Osteoblast (primary cell): ENCODE results near the gene C17orf100. TPM values are rescaled to one million over a fixed set of nuclear protein-coding genes. Genes with fewer than 3 reads are reported as not detected.

Source experiments
- DNase-seq: peaks from one replicate; pipeline ENCODE4 v3.0.0; 2011; ENCODE audit warnings: low spot score, mixed read lengths; ENCODE audit not compliant: insufficient read length; ENCODE audit errors: missing footprints
- H2AFZ ChIP-seq: 2 replicates; pipeline ENCODE4 v1.6.0; 2011; ENCODE audit warnings: mild to moderate bottlenecking, low read length
- H3K27ac ChIP-seq: 2 replicates; pipeline ENCODE4 v1.5.1; 2011; ENCODE audit warnings: mild to moderate bottlenecking, low read depth, low read length, moderate library complexity
- H3K27me3 ChIP-seq: 2 replicates; pipeline ENCODE4 v1.6.0; 2012; ENCODE audit warnings: mild to moderate bottlenecking, control low read depth, inconsistent platforms, low read length, moderate library complexity; ENCODE audit not compliant: insufficient read depth
- H3K36me3 ChIP-seq: 2 replicates; pipeline ENCODE4 v1.5.1; 2011; ENCODE audit warnings: mild to moderate bottlenecking, low read length, control low read depth, moderate library complexity; ENCODE audit not compliant: insufficient read depth
- H3K4me1 ChIP-seq: 2 replicates; pipeline ENCODE4 v1.5.1; 2011; ENCODE audit warnings: mild to moderate bottlenecking, low read length, control low read depth, moderate library complexity; ENCODE audit not compliant: insufficient read depth
- H3K4me2 ChIP-seq: 2 replicates; pipeline ENCODE4 v1.6.0; 2011; ENCODE audit warnings: mild to moderate bottlenecking, low read length; ENCODE audit not compliant: insufficient read depth
- H3K4me3 ChIP-seq: fragments of 200-600 bp; sonication (generic); 3 replicates; pipeline ENCODE4 v1.5.1; 2012; ENCODE audit warnings: mild to moderate bottlenecking, low read length, inconsistent platforms; ENCODE audit not compliant: insufficient read depth
- H3K79me2 ChIP-seq: 2 replicates; pipeline ENCODE4 v1.6.0; 2012; ENCODE audit warnings: mild to moderate bottlenecking, low read length, control low read depth, inconsistent platforms; ENCODE audit not compliant: insufficient read depth
- H3K9me3 ChIP-seq: 2 replicates; pipeline ENCODE4 v1.5.1; 2011; ENCODE audit warnings: low read depth, low read length, control low read depth
- H4K20me1 ChIP-seq: 2 replicates; pipeline ENCODE4 v1.6.0; 2012; ENCODE audit warnings: mild to moderate bottlenecking, low read length, control low read depth; ENCODE audit not compliant: insufficient read depth
- CTCF ChIP-seq: IDR thresholded peaks from 2 replicates; pipeline ENCODE4 v1.5.1; 2011; ENCODE audit warnings: mild to moderate bottlenecking, low read depth, low read length, moderate library complexity; ENCODE audit errors: extremely low read depth
- total RNA-seq: library from RNA; depleted of rRNA; stranded (reverse); fragments of >200 nt; gene quantifications from 2 replicates; pipeline ENCODE4 v1.2.3, GENCODE V29; 2012

Gene C17orf100
- total RNA-seq, 1 donor, result 0.72 TPM

- no peak for TF ChIP-seq CTCF
- DNase-seq, result peak; percentile 95
- no peak overlapping the region for H2AFZ ChIP-seq
- H3K27ac ChIP-seq, result no peak overlapping the region
- H3K9me3 ChIP-seq, result no peaks in the 10 kb centered on the region
- peaks cover 2% of the 10 kb centered on the region for H4K20me1 ChIP-seq
- H3K4me3 ChIP-seq, result no peak overlapping the region
- no peaks in the 10 kb centered on the region for H3K79me2 ChIP-seq
- H3K4me2 ChIP-seq, result no peak overlapping the region
- no peaks in the 10 kb centered on the region for H3K36me3 ChIP-seq
- H3K27me3 ChIP-seq, result peaks cover 39% of the 10 kb centered on the region
- peaks cover 4% of the 10 kb centered on the region for H3K4me1 ChIP-seq
Measured at GRCh38 chr17:6677158-6677831, 25.7 kb downstream of the C17orf100 start.

- no peak overlapping the region for H2AFZ ChIP-seq
Measured at GRCh38 chr17:6677946-6678345, 26.4 kb downstream of the C17orf100 start.

GRCh38 chr17:6679241-6679640 is 27.7 kb downstream of the C17orf100 start:
- Histone ChIP-seq H3K79me2 (no peaks in the 10 kb centered on the region), H3K9me3 (no peaks in the 10 kb centered on the region), H3K4me3 (no peak overlapping the region), H3K27me3 (peaks cover 44% of the 10 kb centered on the region), H3K4me1 (peaks cover 4% of the 10 kb centered on the region), H3K36me3 (no peaks in the 10 kb centered on the region), H4K20me1 (peaks cover 2% of the 10 kb centered on the region), H2AFZ (no peak overlapping the region), H3K27ac (no peak overlapping the region), H3K4me2 (no peak overlapping the region)
- TF ChIP-seq CTCF, result no peak
- DNase-seq, result no peak

More at GRCh38 chr17:6677946-6678345, 26.4 kb downstream of the C17orf100 start:
- no peak overlapping the region for H3K4me3 ChIP-seq
- H3K9me3 ChIP-seq, result no peaks in the 10 kb centered on the region
- peaks cover 44% of the 10 kb centered on the region for H3K27me3 ChIP-seq
- H3K4me2 ChIP-seq, result no peak overlapping the region
- H3K4me1 ChIP-seq, result peaks cover 4% of the 10 kb centered on the region
- H3K36me3 ChIP-seq, result no peaks in the 10 kb centered on the region
- H3K79me2 ChIP-seq, result no peaks in the 10 kb centered on the region
- no peak for TF ChIP-seq CTCF
- H4K20me1 ChIP-seq, result peaks cover 2% of the 10 kb centered on the region
- no peak overlapping the region for H3K27ac ChIP-seq
- no peak for DNase-seq

GRCh38 chr17:6681176-6681575 is 29.6 kb downstream of the C17orf100 start:
- H3K27me3 ChIP-seq, result peaks cover 37% of the 10 kb centered on the region
- H4K20me1 ChIP-seq, result peaks cover 2% of the 10 kb centered on the region
- no peaks in the 10 kb centered on the region for H3K79me2 ChIP-seq
- peaks cover 4% of the 10 kb centered on the region for H3K4me1 ChIP-seq
- H3K4me3 ChIP-seq, result no peak overlapping the region
- DNase-seq, result no peak
- TF ChIP-seq CTCF, result no peak
- no peak overlapping the region for H3K4me2 ChIP-seq
- H3K27ac ChIP-seq, result no peak overlapping the region
- no peaks in the 10 kb centered on the region for H3K36me3 ChIP-seq
- H3K9me3 ChIP-seq, result no peaks in the 10 kb centered on the region
- no peak overlapping the region for H2AFZ ChIP-seq
